Stimulated activated CD8-positive, alpha-beta memory T cell treated with anti-CD3 and anti-CD28 coated beads, Interleukin-15, amount 100 ng/mL, for 24 hours (primary cell): ENCODE data around the gene MCRIP1.

Experiments
- DNase-seq: peaks from one replicate; pipeline ENCODE4 v3.0.0-alpha.2; 2020; ENCODE audit warnings: low read depth

The MCRIP1 gene

DNA sequence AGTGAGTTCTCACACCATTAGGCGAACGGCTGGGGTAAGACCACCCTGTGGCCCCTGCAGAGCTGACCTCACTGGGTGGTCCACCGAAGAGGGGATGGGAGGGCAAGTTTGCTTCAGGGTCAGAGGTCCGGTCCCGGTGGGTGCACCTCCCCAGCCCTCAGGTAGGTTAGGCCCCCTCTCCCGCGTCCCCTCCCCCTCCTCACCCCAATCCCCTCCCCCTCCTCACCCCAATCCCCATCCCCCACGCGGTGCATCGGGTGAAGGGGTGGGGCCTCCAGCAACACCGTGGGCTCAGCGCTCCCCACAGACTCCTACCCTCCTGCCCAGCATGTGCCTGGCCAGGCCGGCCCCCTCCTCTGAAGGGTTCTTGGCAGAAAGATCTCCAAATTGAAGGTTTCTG lies 13.4 kb downstream of the MCRIP1 start:
- DNase-seq, result no peak

DNA sequence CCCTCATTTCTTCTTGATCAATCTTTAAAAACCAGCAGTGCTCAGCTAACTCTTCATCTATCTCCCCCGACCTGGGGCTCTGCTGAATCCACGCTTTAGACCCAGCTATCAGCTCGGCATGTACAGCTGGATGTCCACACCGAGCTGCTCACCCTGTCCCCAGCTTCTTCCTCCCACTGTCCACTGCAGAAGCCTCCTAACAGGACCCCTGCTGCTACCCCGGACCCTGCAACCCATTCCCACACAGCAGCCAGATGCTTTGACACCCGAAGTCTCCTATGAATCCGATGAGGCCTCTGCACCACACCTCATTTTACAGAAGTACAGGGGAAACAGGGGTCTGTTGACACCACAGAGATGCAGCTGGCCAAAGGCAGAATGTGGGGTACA lies 15.3 kb downstream of the MCRIP1 start:
- DNase-seq, result no peak

GRCh38 chr17:81815646-81815986 lies 17.5 kb downstream of the MCRIP1 start:
- DNase-seq, result no peak

DNA sequence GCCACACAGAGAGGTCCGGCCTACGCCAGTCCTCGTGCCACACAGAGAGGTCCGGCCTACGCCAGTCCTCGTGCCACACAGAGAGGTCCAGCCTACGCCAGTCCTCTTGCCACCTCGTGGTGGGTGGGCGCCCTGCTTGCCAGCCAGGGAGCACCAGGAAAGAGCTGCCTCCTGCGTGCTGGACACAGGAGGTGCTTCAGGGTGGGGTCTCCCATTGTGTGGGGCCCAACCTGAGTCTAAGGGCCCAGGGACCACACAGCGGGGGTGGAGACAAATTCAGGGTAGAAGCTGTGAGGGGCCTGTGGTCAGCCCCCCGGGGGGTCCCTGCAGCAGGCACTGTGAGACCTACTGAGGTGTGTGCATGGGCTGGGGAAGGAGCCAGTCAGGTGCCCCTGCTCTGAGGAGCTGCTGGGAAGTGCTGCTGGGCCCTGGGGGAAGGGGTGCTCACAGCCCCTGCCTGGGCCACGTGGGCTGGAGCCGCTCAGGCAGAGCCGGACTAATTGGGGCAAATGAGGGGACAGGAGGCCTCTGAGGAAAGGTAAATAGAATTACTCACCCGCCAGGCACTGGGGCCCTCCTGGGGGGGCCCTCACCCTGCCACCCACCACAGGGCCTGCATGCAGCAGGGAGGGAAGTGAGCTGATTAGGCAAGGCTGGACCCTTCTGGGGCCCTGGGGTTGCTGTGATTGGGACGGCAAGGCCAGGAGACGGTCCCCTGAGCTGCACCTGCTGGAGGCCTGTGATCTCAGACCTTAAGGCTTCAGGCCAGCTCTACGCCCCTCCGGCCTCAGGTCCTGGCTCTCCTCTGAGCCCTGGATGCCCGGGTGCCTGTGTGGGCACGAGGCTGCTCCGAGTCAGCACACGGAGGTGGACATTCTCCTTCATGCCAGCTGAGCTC lies 18.1 kb downstream of the MCRIP1 start:
- no peak for DNase-seq

- DNase-seq, result no peak
Measured at GRCh38 chr17:81813861-81814683, 19.0 kb downstream of the MCRIP1 start.

- DNase-seq, result no peak
Measured at GRCh38 chr17:81813371-81813684, 19.8 kb downstream of the MCRIP1 start.

DNA sequence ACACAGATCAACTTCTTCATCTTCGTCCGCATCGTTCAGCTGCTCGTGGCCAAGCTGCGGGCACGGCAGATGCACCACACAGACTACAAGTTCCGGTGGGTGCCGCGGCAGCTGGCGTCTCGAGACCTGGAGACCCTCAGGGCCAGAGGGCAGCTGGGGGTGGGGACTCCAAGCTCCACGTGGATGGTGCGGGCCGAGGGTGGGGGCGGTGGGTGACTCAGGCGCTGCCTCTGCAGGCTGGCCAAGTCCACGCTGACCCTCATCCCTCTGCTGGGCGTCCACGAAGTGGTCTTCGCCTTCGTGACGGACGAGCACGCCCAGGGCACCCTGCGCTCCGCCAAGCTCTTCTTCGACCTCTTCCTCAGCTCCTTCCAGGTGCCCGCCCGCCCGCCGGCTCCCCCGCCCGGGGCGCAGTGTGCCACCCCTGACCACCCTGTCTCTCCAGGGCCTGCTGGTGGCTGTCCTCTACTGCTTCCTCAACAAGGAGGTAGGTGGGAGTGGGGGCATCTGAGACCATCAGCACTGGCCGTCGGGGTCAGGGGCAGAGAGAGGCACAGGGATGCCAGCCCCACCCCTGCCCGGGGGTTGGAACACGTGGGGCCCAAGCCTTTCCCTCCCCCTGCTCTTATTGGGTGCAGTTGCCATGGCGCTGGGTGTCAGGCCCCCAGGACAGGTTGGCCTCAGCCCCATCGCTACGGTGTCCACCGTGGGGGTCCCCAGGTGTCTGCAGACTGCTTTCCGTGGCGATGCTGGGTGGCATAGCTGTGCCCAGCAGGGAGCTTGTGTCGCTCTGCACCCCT lies 20.3 kb downstream of the MCRIP1 start:
- no peak for DNase-seq

- no peak for DNase-seq
Measured at GRCh38 chr17:81811705-81812570, 21.2 kb downstream of the MCRIP1 start.

DNA sequence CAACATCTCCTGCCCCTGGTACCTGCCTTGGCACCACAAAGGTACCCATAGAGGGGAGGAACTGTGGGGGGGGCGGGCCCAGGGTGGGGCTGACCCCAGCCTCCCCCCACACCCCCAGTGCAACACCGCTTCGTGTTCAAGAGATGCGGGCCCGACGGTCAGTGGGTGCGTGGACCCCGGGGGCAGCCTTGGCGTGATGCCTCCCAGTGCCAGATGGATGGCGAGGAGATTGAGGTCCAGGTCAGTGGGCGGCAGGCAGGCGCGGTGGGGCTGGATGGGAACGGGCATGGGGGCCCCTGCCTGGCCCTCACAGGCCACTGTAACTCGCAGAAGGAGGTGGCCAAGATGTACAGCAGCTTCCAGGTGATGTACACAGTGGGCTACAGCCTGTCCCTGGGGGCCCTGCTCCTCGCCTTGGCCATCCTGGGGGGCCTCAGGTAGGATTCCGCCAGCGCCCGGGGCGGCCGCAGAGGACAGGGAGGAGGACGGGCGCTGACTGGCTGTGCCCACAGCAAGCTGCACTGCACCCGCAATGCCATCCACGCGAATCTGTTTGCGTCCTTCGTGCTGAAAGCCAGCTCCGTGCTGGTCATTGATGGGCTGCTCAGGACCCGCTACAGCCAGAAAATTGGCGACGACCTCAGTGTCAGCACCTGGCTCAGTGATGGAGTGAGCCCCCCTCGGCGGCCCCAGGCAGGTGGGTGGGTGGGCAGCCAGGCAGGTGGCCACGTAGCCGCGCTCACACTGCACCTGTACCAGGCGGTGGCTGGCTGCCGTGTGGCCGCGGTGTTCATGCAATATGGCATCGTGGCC lies 22.0 kb downstream of the MCRIP1 start:
- DNase-seq, result no peak

GRCh38 chr17:81810476-81810875 lies 22.6 kb downstream of the MCRIP1 start:
- DNase-seq, result no peak

- no peak for DNase-seq
Measured at GRCh38 chr17:81809556-81809998, 23.5 kb downstream of the MCRIP1 start.

GRCh38 chr17:81808778-81809555 lies 24.1 kb downstream of the MCRIP1 start:
- DNase-seq, result no peak

GRCh38 chr17:81807839-81808238 lies 25.3 kb downstream of the MCRIP1 start:
- DNase-seq, result no peak

- no peak for DNase-seq
Measured at GRCh38 chr17:81807210-81807719, 25.8 kb downstream of the MCRIP1 start.

DNA sequence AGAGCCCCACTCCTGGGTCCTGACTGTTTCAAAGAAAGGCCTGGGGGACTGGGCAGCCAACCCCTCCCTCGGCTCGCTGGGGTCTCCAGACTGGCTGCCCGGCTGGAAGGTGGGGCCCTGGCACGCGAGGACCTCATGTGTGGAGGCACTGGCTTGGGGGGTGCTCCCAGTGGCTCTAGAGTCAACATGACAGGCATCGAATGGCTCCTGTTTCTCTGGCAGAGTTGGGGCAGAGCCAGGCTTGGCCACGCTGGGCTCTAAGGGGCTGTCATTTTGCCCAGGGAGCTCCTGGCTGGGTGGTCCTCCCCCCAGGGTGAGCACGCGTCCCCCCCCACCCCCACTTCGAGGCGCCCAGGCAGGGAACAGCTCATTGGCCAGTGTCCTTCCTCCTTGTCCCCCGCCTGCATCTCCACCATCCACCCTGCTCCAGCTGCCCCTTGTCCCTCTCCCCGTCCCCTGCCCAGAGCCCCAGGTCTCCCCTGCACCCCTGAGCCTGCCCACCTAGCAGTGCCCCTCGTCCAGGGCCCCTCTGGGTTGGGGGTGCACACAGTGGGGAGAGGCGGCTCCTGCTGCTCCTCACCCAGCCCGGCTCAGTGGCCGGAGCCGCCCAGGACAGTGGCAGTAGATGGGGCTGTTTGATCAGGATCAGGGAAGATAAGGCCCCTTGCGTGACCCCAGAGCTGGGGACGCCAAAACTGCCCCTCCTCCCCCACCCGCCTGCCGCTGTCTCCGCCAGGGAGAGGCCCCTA lies 26.5 kb downstream of the MCRIP1 start:
- DNase-seq, result no peak

DNA sequence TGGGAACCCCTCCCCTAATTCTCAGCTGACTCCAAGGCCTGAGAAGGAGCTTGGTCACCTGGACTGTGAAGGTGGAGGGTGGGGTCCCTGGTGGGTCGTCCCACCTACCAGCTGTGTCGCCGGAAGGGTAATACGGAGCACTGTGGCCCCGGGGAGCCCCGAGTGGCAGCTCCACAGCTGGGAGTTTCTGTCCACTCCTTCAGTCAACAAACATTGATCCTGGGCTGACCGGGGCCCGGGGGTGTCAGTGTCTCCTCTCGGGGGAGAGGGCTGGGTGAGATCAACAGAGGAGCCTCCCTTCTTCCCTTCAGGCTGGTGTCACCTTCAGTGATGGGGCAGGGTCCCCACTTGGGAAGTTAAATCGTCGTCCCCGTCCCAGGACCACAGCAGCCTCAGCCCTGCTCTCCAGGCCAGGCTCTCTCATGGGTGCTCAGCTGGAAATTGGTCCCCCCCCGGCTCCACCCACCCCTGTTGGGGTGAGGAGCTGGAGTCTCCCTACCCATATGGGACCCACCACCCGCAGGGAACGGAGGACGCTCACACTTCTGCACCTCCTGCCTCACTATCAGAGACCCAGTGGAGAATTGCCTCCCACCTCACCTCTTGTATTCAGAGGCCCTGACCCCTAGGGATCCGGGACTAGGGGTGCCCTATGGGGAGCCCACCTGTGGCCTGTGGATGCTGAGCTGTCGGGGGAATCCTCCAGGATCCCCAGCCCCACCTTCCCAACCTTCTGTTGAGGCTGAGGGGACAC lies 27.2 kb downstream of the MCRIP1 start:
- no peak for DNase-seq

DNA sequence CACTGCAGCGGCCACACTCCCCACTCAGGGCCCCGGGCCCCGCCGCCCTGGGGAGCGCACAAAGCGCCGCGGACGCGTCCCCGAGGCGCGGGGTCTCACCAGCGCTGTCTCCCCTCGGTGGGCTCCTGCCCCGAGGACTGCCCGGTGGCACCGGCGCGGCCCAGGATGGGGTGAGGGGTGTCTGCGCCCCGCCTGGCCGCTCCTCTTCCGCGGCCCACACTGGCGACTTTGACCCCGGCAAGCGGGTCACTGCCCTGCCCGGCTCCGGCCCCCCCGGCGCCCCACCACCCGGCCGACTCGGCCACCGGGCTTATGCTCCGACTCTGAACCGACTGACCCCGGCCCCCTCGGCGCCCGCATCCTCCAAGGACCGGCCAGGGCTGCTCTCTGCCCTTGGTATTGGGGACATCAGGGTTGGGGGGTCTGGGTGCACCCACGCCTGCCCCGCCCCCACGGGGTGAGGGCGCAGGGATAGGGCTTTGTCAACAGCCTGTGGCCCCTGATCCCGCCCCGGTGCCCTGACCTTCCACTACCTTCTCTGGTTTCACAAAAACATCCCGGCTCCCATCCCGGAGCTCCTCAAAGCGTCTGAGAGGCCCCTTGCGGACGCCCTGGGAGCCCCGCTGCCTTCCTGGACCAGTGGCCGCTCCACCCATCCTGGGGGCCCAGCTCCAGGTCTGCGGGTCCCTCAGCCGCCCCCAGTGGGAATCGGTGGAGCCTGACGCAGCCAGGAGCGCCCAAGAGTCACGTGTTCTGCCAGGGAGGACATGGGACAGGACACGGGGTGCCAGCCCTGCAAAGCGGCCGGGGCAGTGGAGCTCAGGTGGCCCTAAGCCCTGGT lies 28.3 kb downstream of the MCRIP1 start:
- DNase-seq, result no peak
